PFSK-1 (cell line): Measurements from ENCODE around the gene DEDD2.

Experiments
- POLR2AphosphoS5 ChIP-seq: IDR thresholded peaks from 2 replicates; pipeline ENCODE4 v1.6.1; 2012; ENCODE audit warnings: low read depth, mild to moderate bottlenecking, control low read depth, low read length, moderate library complexity
- REST ChIP-seq, 2 experiments: IDR thresholded peaks; 2 replicates each; pipeline versions ENCODE4 v1.6.1 to v1.8.0; 2011 to 2012; ENCODE audit warnings: low read depth in 2 of 2, low read length in 2 of 2, control low read depth in 1 of 2, inconsistent platforms in 1 of 2, mild to moderate bottlenecking in 1 of 2, moderate library complexity in 1 of 2; ENCODE audit not compliant: insufficient read depth in 1 of 2
- TAF1 ChIP-seq: IDR thresholded peaks from 2 replicates; pipeline ENCODE4 v1.6.1; 2012; ENCODE audit warnings: low read length, control low read depth, borderline replicate concordance; ENCODE audit not compliant: insufficient read depth

DNA sequence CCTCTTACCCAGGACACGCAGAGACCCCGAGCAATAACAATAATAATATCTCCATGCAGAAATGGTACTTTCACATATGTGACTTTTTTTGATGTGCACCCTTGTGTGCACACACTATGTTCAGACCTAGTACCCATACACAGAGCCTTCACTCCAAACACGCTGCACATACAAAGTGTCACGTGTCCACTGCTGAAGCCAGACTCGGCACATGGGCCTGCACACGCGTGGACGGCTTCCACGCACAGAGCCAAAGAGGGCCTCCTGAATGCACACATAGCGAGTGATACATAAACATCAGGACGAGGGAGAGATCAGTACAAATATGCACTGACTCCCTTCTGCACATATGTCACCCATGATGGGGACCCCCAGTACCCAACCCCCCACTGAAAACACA is 43.3 kb downstream of the DEDD2 start:
- TF ChIP-seq POLR2AphosphoS5 (no peak), REST (IDR thresholded peaks at IDR 0.05; ENCODE audit: insufficient read depth in 1 of 2, low read depth in 2 of 2, low read length in 2 of 2) (no peak), TAF1 (no peak)
